ENCODE measurements around the gene C19orf25.

The C19orf25 gene

DNA sequence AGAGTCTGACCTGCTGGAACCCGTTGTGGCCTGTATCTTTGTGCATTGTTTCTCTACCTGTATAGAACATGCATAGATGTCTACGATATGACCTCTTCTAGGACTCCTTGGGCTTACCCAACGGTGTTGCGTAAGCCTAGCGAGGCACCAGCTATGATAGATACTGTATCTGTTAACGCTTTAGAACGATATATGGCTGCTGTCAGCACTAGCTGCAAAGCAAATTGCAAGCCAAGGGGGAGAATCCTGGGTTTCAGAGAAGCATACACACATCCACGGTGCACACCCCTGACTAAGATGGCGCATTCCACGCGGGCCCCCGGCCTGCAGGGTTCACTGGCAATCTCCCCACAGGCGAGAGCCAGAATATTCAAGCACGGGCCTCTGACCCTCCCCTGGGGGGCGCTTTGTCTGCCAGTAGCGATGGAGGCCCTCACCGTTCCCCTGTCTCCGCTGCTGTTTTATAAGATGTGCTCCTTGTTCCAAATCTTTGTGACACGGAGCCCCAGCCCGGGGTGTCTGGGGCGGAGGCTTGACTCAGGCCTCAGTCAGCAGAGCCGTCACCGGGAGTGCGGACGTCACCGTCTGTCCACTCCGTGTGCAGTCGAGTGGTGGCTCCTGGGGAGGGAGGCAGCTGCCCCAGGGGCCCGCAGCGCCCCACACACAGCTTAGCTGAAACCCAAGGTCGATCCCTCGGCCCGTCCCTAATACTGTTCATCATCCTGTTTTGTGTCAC lies 53.7 kb downstream of the C19orf25 start:
- DNase-seq (ENCODE audit: low read depth, low spot score), result no peak

DNA sequence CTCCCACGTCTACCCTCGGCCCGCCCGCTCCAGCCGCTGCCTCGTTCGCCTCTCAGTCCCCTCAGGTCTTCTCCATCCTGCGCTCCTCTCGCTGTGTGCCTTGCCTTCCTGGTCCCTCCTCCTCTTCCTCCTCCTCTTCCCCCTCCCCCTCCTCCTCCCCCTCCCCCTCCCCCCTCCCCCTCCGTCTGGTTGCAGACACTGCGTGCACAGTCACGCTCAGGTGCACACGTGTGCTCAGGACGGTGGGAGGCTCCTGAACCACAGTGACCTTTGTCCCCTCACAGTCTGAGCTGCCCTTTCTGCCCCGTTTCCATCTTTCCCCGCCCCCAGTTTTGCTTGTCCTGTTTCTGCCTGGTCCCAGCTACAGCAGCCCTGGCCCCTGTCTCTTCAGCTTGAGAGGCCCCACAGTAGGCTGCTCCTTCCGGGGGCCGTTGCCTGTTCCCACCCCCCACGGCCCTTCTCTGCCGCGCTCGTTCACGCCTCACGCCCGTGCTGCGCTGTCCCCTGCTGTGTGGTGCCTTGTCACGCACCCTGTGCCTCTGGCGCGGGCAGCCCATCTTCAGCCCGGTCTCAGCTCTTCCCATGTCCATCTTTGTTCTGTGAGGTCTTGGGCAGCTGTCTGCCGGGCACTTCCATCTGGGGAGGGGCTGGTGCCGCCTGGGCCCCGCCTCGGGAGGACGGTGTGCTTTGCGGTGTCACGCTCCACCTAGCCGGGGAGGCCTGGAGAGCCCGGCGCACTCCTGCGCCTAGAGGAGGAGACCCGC lies 54.6 kb downstream of the C19orf25 start:
- H3K4me3 ChIP-seq (ENCODE audit: low read length), result no peak overlapping the region
- no peak for DNase-seq (ENCODE audit: low read depth, low spot score)

More for the DNA sequence above, 53.7 kb downstream of the C19orf25 start:
- H3K4me3 ChIP-seq (ENCODE audit: low read length), result no peak overlapping the region

DNA sequence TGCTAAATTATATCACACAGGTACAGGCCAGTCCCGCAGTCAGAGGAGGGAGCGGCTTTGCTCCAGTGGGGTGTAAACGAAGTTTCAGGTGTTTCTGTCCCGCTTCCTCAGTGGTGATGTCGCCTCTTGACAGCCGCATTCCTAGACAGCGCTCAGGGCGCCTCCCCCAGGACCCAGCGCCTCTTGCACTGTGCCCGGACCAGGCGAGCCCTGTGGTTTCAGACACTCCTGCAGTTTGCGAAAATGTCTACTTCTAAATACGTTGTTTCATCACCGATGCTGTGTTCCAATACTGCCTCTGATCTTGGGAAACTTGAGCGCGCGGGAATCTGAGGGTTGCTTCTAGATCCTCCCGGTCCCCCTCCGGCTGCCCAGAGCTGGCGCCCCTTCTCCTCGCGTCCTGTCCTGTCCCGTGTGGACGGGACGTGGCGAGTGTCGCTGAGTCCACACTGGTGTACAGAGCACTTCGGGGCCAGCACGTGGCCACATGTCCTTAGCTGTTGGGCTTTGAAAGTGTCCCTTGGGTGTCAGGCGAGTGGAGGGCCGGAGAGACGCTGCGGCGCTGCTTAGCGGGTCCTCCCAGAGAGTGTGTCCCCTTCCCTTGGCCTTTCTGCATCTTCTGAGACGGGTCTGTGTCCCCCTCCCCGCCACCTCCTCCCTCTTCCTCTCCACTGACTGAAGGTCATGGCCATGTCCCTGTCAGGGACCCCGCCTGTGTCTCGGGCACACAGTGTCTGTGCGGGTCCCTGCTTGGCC lies 55.4 kb downstream of the C19orf25 start:
- H3K4me3 ChIP-seq (ENCODE audit: low read length), result no peak overlapping the region
- no peak for DNase-seq (ENCODE audit: low read depth, low spot score)
